Common myeloid progenitor, CD34-positive (primary cell): Measurements from ENCODE around the gene PADI1.

Experiments used
- CTCF ChIA-PET: fragments of 350-600 bp; sonication (Branson Sonifier 250); formaldehyde crosslinking; loops from one replicate; lab custom pipeline; 2021; ENCODE audit warnings: antibody characterized with exemption; lab: Charles Lee
- POLR2A ChIA-PET: fragments of 350-600 bp; sonication (Branson Sonifier 250); formaldehyde crosslinking; loops from one replicate; lab custom pipeline; 2021; ENCODE audit warnings: antibody characterized with exemption; lab: Charles Lee
- DNase-seq, 3 donors: peaks; one replicate each; pipeline versions ENCODE4 v3.0.0 to v3.0.0-alpha.2; 2013
- H3K27ac ChIP-seq, 2 experiments: 1 replicate in 1 of 2; 2 replicates in 1 of 2; pipeline ENCODE4 v1.7.0; 2013; ENCODE audit warnings: inconsistent platforms in 2 of 2, low read length in 2 of 2, mild to moderate bottlenecking in 2 of 2, low read depth in 1 of 2, moderate library complexity in 1 of 2; ENCODE audit not compliant: severe bottlenecking in 2 of 2, insufficient read depth in 1 of 2, poor library complexity in 1 of 2
- H3K27me3 ChIP-seq, 5 experiments: replicated peaks in 2 of 5; 1 replicate in 3 of 5; 2 replicates in 2 of 5; pipeline versions ENCODE4 v1.6.1 to v1.7.0; 2013; ENCODE audit warnings: low read length in 4 of 5, mild to moderate bottlenecking in 2 of 5, moderate library complexity in 2 of 5, inconsistent platforms in 1 of 5; ENCODE audit not compliant: insufficient read depth in 5 of 5, control insufficient read depth in 4 of 5
- H3K36me3 ChIP-seq, 4 experiments: 1 replicate in 2 of 4; 2 replicates in 2 of 4; pipeline versions ENCODE4 v1.6.1 to v1.7.0; 2013; ENCODE audit warnings: low read length in 3 of 4, control low read depth in 1 of 4, mild to moderate bottlenecking in 1 of 4; ENCODE audit not compliant: control insufficient read depth in 4 of 4, insufficient read depth in 4 of 4
- H3K4me1 ChIP-seq, 4 experiments: 1 replicate in 3 of 4; 2 replicates in 1 of 4; pipeline versions ENCODE4 v1.6.1 to v1.7.1; 2013; ENCODE audit warnings: low read length in 3 of 4, mild to moderate bottlenecking in 3 of 4, control low read depth in 1 of 4, inconsistent platforms in 1 of 4, moderate library complexity in 1 of 4; ENCODE audit not compliant: control insufficient read depth in 4 of 4, insufficient read depth in 4 of 4; ENCODE audit errors: control extremely low read depth in 1 of 4
- H3K4me3 ChIP-seq, 7 experiments: 1 replicate in 4 of 7; 2 replicates in 3 of 7; pipeline versions ENCODE4 v1.5.1 to v1.7.0; 2013; ENCODE audit warnings: mild to moderate bottlenecking in 7 of 7, low read length in 6 of 7, moderate library complexity in 6 of 7, inconsistent platforms in 2 of 7, low read depth in 2 of 7, control low read depth in 1 of 7; ENCODE audit not compliant: insufficient read depth in 4 of 7, control insufficient read depth in 1 of 7; ENCODE audit errors: extremely low read depth in 1 of 7
- H3K9me3 ChIP-seq, 5 experiments: 1 replicate in 4 of 5; 2 replicates in 1 of 5; pipeline versions ENCODE4 v1.6.1 to v1.7.1; 2013; ENCODE audit warnings: low read length in 4 of 5, mild to moderate bottlenecking in 2 of 5, inconsistent platforms in 1 of 5, low read depth in 1 of 5, moderate library complexity in 1 of 5; ENCODE audit not compliant: control insufficient read depth in 4 of 5, insufficient read depth in 2 of 5; ENCODE audit errors: control extremely low read depth in 1 of 5
- WGBS: methylation state at CpG from one replicate; pipeline ENCODE4 v1.1.5; 2013; ENCODE audit not compliant: insufficient coverage; 5-methylcytosine and 5-hydroxymethylcytosine counted together

PADI1 gene

DNA sequence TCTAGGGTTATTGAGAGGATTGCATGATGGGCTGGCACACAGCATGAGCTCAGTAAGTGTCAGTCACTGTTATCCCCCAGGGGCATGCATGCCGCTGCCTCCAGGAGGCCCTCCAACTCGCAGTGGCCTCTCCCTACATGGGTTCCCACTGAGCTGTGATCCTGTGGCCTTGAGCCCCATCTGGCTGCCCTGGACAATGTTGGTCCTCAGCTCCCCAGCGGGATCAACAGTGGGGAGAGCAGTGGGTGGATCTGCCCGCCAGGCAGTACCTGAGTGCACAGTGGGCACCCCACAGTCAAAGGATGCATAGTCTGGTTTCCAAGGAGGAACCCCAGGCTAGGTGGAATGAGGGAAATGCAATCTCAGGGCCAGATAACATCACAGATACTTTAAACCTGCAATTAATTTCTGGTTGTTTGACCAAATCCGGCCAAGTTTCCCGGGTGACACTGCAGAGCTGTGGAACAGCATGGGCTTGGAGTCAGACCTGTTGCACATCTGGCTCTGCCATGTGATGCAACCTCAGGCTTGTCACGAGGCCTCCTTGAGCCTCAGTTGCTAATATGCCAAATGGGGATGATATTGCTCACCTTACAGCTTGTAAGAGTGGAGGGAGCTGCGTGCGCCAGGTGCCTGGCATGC is 53.3 kb downstream of the PADI1 start:
- Histone ChIP-seq H3K27me3 (no peaks in the 10 kb centered on the region), H3K4me3 (no peak overlapping the region), H3K36me3 (no peaks in the 10 kb centered on the region), H3K27ac (no peak overlapping the region), H3K9me3 (no peaks in the 10 kb centered on the region), H3K4me1 (no peaks in the 10 kb centered on the region)
- ChIA-PET CTCF (interaction anchor here (0.6 to 7.2 kb wide), 5 partner anchors 8 to 133 kb away, joined by 3 to 54 read pairs (median 5); no protein-coding TSS in a partner anchor), POLR2A (no interaction called here)
- WGBS, result 95% methylated on average over 9 of the region's 9 CpGs
- DNase-seq, result no peak

DNA sequence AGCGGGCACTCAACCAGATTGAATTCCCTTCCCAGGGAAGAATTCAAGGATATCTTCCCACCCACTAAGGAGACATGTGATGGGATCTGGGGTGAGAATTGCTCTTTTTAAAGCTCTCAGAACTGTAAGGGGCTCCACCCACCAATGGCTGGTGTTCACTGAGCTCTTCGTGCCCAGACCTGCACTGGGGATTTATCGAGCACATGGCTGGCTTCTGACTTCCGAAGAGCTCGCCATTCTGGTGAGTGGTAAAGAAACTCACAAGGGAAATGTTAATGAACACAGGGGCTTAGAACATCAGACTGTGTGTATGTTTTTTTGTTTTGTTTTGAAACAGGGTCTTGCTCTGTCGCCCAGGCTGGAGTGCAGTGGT is 53.8 kb downstream of the PADI1 start:
- Histone ChIP-seq H3K9me3 (no peaks in the 10 kb centered on the region), H3K4me3 (no peak overlapping the region), H3K4me1 (no peaks in the 10 kb centered on the region), H3K27me3 (no peaks in the 10 kb centered on the region), H3K36me3 (no peaks in the 10 kb centered on the region), H3K27ac (no peak overlapping the region)
- DNase-seq, result no peak
- 100% methylated on average over 4 of the region's 6 CpGs for WGBS
- ChIA-PET POLR2A (no interaction called here), CTCF (interaction anchor here (2.0 to 7.2 kb wide), 2 partner anchors 16 to 133 kb away, joined by 8 to 54 read pairs; no protein-coding TSS in a partner anchor)

DNA sequence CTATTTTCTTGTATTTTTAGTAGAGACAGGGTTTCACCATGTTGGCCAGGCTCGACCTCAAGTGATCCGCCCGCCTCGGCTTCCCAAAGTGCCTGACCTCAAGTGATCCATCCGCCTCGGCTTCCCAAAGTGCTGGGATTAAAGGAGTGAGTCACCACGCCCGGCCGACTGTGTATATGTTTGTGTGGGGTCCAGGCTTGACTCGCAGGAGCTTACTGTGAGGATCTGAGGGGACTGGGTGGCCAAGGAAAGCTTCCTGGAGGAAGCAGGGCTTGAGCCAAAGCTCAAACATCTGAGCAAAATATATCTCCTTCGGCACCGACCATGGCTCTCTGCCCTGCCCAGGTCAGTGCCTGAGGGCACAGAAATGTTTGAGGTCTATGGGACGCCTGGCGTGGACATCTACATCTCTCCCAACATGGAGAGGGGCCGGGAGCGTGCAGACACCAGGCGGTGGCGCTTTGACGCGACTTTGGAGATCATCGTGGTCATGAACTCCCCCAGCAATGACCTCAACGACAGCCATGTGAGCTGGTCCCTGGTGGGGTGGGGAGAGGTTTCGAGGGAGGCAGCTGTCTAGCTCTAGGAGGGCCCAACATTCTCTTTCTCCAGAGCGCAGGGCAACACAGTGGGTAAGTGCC is 54.4 kb downstream of the PADI1 start:
- CTCF ChIA-PET, result interaction anchor here (2.0 to 7.2 kb wide), 2 partner anchors 15 to 134 kb away, joined by 8 to 54 read pairs; no protein-coding TSS in a partner anchor

DNA sequence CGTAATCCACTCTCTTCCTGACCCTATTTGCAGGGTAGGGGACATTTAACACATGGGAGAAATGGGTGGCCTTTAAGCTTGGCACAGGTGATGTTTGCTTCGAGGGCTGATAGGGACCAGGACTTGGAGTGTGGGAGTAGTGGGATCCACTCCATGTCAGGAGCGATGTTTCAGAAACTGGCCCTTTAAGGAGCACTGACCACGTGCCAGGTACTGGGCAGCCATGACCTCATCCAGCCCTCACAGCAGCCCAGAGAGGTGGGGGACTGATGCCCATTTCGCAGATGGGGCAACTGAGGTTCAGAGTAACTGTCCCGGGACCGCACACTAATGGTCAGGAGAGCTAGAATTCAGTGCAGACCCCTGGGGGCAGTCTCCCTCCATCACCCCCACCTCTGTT is 55.3 kb downstream of the PADI1 start:
- H3K27me3 ChIP-seq, result no peaks in the 10 kb centered on the region
- no peaks in the 10 kb centered on the region for H3K9me3 ChIP-seq
- no peaks in the 10 kb centered on the region for H3K36me3 ChIP-seq
- H3K4me1 ChIP-seq, result no peaks in the 10 kb centered on the region
- ChIA-PET POLR2A (no interaction called here), CTCF (interaction anchor here (1.6 to 7.2 kb wide), 3 partner anchors 14 to 135 kb away, joined by 4 to 54 read pairs (median 8); no protein-coding TSS in a partner anchor)
- H3K4me3 ChIP-seq, result no peak overlapping the region
- no peak overlapping the region for H3K27ac ChIP-seq
- no peak for DNase-seq
- 91% methylated on average over 5 of the region's 7 CpGs for WGBS

More for the DNA sequence above, 54.4 kb downstream of the PADI1 start:
- Histone ChIP-seq H3K27ac (no peak overlapping the region), H3K9me3 (no peaks in the 10 kb centered on the region), H3K4me1 (no peaks in the 10 kb centered on the region), H3K36me3 (no peaks in the 10 kb centered on the region), H3K4me3 (no peak overlapping the region), H3K27me3 (no peaks in the 10 kb centered on the region)
- WGBS, result 92% methylated on average over 18 of the region's 24 CpGs
- DNase-seq, result no peak
- POLR2A ChIA-PET, result no interaction called here

DNA sequence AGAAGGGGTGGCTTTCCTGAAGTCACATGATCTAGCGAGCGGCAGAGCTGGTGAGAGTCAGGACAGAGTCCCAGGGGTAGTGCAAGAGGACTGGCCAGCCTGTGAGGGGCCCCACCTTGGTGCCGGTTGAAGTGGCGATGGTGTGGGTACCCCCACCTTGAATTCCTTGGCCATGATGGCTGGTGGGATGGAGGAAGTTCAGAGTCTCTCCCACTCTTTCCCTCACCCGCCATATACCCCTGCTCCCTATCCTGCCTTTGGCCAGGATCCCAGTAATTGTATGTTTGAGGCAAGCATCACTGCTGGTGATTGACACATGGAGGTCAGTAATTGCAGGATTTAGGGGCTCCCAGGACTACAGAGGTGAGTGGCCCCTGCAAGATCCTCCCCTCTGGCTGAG is 55.8 kb downstream of the PADI1 start:
- CTCF ChIA-PET, result interaction anchor here (1.6 to 7.2 kb wide), 2 partner anchors 14 to 15 kb away, joined by 4 to 54 read pairs; no protein-coding TSS in a partner anchor
- no peaks in the 10 kb centered on the region for H3K4me1 ChIP-seq
- no peaks in the 10 kb centered on the region for H3K27me3 ChIP-seq
- no peaks in the 10 kb centered on the region for H3K9me3 ChIP-seq
- WGBS, result 98% methylated on average over 4 of the region's 5 CpGs
- POLR2A ChIA-PET, result no interaction called here
- no peak for DNase-seq
- H3K36me3 ChIP-seq, result no peaks in the 10 kb centered on the region
- no peak overlapping the region for H3K4me3 ChIP-seq
- no peak overlapping the region for H3K27ac ChIP-seq

DNA sequence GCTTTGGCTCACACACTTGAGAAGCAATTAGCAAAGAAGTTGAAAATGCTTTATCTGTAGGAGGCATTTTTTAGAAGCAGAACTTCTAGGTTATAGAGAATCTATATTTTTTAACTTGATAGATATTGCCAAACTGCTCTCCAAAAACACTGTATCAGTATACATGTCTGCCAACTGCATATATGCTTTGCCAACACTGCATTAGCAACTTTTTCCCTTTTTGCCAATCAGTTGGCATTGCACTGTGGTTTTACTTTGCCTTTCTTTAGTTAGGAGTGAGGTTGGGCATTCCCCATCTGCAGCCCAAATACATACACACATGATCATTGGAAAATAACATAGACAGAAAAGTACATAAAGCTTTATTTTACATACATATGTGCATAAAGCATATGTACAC is 59.0 kb downstream of the PADI1 start:
- H3K9me3 ChIP-seq, result no peaks in the 10 kb centered on the region
- no peak overlapping the region for H3K4me3 ChIP-seq
- DNase-seq, result no peak
- POLR2A ChIA-PET, result no interaction called here
- CTCF ChIA-PET, result interaction anchor here (0.7 to 7.2 kb wide), 4 partner anchors 10 to 72 kb away, joined by 3 to 54 read pairs (median 5); no protein-coding TSS in a partner anchor
- no peaks in the 10 kb centered on the region for H3K27me3 ChIP-seq
- no peaks in the 10 kb centered on the region for H3K4me1 ChIP-seq
- no peaks in the 10 kb centered on the region for H3K36me3 ChIP-seq
- no peak overlapping the region for H3K27ac ChIP-seq

DNA sequence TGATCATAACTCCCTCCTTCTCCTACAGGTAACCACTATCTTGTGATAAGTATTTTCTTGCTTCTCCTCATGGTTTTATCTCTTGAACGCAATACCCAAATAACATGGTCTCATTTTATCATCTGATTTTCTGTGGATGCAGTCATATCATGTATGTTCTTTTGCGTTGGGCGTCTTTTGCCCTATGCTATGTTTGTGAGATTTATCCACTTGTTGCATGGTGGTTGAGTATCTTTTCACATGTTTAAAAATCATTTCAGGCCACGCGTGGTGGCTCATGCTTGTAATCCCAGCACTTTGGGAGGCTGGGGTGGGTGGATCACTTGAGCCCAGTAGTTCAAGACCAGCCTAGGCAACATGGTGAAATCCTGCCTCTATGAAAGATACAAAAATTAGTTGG is 59.5 kb downstream of the PADI1 start:
- no peak for DNase-seq
- H3K4me3 ChIP-seq, result no peak overlapping the region
- no peaks in the 10 kb centered on the region for H3K9me3 ChIP-seq
- POLR2A ChIA-PET, result no interaction called here
- no peaks in the 10 kb centered on the region for H3K4me1 ChIP-seq
- H3K27ac ChIP-seq, result no peak overlapping the region
- no peaks in the 10 kb centered on the region for H3K27me3 ChIP-seq
- no CpG with 5 or more reads among the region's 5 CpGs for WGBS
- H3K36me3 ChIP-seq, result no peaks in the 10 kb centered on the region
- CTCF ChIA-PET, result interaction anchor here (0.7 to 7.2 kb wide), 3 partner anchors 10 to 19 kb away, joined by 4 to 54 read pairs (median 6); no protein-coding TSS in a partner anchor
